Sigmoid colon (tissue), 4 donors: ENCODE measurements around the gene PGF.

Experiments used
- CTCF ChIP-seq, 4 experiments: fragments of 450-650 bp in 3 of 4; fragments of 200-600 bp in 1 of 4; IDR thresholded peaks; one replicate each; pipeline ENCODE4 v1.5.1; 2016 to 2019; ENCODE audit warnings: antibody characterized with exemption in 4 of 4, mild to moderate bottlenecking in 3 of 4, moderate library complexity in 2 of 4
- POLR2A ChIP-seq, 2 donors: fragments of 450-650 bp; IDR thresholded peaks; one replicate each; pipeline ENCODE4 v1.6.1; 2016; ENCODE audit warnings: antibody characterized with exemption in 2 of 2, mild to moderate bottlenecking in 2 of 2, moderate library complexity in 2 of 2
- POLR2AphosphoS5 ChIP-seq, 4 donors: sonication (generic); formaldehyde crosslinking; IDR thresholded peaks; one replicate each; pipeline ENCODE4 v1.6.1; 2017; ENCODE audit warnings: antibody characterized with exemption in 4 of 4

DNA sequence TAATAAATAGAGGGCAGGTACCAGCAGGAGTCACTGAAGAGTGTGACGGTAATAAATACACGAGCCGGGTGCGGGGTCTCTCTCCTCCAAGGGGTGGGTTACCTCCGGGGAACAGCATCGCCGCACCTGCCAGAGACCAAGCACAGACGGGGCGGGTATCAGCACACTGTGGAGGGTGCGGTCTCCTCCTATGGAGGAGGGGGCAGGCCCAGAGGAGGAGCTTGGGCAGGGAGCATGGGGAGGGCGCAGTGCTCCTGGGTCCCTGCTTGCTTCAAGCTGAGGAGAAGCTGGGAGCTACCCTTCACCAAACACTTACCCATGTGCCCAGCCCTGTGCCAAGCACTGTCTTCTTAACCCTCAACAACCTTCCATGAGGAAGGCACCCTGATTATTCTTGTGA is 12.8 kb downstream of the PGF start:
- TF ChIP-seq CTCF (IDR thresholded peaks at IDR 0.05): no peak
- no peak for TF ChIP-seq POLR2A (IDR thresholded peaks at IDR 0.05)
- TF ChIP-seq POLR2AphosphoS5 (IDR thresholded peaks at IDR 0.05): no peak
